ENCODE measurements around the gene MTHFR.

DNA sequence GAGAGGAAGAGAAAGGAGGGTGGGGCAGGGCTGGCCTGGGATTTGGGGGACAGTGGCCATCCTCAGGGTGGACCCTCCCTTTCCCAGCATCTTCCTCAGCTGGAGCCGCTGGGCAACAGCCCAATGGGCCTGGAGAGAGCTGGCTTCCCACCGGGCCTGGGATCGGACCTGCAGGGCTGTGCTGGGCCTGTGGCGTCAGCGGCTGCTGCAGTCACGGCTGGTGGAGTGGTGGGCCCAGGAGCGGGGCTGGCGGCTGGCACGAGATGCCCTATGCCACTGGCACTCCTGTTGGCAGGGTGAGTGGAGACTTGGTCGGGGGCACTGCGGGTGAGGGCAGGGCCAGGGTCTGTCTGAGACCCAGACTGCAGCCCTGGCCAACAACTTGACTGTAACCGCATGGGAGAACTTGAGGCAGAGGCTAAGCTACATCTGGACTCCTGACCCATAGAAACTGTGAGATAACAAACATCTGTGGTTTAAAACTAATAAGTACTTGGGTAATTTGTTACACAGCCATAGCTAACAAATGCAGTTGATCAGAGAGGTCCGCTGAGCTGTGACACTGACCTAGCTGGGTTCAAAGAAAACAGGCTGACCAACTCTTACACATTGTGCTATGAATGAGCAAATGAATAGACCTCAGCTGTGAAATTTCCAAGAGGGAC is 25.9 kb downstream of the MTHFR start:
- no peak for TF ChIP-seq POLR2A (IDR thresholded peaks at IDR 0.05)
- TF ChIP-seq, protein P1, sequence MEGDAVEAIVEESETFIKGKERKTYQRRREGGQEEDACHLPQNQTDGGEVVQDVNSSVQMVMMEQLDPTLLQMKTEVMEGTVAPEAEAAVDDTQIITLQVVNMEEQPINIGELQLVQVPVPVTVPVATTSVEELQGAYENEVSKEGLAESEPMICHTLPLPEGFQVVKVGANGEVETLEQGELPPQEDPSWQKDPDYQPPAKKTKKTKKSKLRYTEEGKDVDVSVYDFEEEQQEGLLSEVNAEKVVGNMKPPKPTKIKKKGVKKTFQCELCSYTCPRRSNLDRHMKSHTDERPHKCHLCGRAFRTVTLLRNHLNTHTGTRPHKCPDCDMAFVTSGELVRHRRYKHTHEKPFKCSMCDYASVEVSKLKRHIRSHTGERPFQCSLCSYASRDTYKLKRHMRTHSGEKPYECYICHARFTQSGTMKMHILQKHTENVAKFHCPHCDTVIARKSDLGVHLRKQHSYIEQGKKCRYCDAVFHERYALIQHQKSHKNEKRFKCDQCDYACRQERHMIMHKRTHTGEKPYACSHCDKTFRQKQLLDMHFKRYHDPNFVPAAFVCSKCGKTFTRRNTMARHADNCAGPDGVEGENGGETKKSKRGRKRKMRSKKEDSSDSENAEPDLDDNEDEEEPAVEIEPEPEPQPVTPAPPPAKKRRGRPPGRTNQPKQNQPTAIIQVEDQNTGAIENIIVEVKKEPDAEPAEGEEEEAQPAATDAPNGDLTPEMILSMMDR (IDR thresholded peaks at IDR 0.05), result no peak
- no peak for TF ChIP-seq POLR2AphosphoS5 (IDR thresholded peaks at IDR 0.05; ENCODE audit: insufficient read depth in 1 of 2, low read depth in 1 of 2)

Measured in vagina (tissue), 2 donors.